Superior temporal gyrus (tissue), 1 donor: Measurements from ENCODE around the gene FFAR1.
"Not testable (repeated sequence)": the region's sequence is repeated elsewhere in the genome, so short reads cannot be mapped to it uniquely, and the experiment has no call there.

Experiments
- DNase-seq: peaks from one replicate; pipeline ENCODE4 v3.0.0-alpha.2; 2016; ENCODE audit errors: extremely low spot score

The FFAR1 gene

DNA sequence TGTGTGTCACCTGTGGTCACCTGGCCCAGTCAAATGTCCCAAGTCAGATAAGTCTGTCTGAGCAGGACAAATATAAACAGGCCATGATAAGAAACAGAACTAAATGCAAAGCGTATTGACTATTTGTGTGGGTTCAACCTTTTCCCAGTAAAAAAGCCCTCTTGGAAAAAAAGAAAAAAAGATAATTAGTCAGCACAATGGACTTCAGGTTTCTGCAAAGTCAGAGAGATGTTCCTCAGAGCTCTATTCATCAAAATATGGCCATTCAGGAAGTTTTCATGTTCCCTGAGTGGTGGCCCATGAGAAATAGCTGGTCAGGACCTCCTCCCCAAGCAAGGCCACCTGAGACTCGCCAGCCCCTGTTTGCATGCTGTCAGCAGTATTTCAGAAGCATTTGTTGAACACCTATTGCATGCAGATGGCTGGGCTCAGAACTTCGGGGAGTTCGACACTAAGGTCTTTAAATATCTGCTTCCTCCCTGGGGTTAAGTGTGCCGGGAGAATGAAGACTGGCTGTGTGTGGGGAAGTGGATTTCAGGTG, 13.2 kb downstream of the FFAR1 start:
- DNase-seq, result no peak

DNA sequence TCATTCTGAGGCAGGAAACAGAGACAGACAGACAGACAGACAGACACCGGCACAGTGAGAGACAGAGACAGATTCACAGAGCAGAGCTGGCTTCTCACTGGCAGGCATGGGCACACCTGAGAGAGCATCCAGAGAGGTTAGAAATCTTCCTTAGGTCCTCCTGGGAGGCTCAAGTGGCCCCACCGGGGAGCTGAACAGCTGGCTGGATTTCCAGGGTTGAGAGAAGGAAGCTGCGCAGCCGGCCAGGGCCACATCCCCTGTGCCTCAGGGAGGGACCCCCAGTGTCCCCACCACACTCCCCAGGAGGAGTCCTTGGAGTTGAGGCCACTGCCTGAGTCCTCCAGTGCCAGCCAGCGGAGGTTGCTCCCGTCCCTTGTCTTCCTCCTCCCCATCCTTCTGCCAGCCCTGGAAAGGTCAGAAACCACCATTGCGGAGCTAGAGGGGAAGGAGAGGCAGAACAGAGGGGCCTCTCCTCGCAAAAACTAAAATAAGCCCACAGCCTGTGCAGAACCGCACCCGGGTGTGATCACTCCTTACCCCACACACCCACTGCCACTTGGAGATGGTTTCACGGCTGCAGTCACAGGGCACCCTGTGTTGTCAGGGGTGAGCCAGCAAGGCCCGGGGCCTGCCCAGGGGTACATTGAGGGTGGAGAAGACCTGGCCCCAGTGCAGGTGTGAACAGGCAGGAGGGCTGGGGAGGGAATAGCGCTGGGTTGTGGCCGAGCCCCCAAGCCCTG, 14.7 kb downstream of the FFAR1 start:
- DNase-seq, result no peak

DNA sequence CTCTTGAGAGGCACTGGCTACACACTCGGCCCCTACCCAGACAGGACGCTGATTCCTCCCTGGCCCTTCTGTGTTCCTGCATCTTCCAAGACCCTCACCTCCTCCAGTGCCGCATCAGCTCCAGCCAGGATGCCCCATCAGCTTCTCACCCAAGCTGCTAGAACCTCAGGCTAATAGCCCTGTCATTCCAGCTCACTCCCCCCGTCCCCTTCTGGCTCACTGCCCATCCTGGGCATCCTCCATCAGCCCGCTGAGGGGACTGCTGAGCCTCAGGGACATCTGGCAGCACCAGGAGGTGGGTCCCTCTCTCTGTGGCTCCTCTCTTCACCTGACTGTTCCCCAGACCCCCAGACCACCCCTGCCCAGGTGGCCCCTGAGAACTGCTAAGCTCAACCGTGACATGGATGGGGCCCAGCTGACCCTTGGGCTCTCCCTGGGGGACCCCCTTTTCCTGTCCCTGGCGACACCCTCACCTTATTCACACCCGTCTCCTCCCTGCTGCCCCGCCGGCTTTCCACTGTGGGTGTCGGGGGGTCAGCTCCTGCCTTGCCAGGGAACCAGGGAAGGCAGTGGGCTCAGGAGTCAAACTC, 15.4 kb downstream of the FFAR1 start:
- DNase-seq, result no peak

DNA sequence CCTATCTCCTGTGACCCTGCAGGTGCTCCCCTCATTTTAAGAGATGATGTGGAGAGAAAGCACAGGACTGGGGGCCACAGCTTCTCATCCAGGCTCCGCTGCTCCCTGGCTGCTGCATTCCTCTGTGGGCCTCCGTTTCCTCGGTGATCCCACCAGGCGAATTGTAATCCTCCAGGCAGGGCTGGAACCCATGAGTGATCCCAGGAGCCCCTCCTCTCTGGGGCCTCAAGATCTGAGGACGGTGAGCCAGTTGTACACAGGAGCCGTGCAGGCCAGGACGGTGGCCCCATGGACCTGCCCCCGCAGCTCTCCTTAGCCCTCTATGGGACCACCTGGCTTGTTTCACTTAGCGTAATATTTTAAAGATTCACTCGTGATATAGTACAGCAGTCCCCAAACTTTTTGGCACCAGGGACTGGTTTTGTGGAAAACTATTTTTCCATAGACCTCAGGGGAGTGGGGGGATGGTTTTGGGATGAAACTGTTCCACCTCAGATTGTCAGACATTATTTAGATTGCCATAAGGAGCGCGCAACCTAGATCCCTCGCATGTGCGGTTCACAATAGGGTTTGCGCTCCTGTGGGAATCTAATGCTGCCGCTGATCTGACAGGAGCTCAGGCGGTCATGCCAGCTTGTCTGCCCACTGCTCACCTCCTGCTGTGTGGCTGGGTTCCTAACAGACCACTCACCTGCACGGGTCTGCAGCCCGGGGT, 16.2 kb downstream of the FFAR1 start:
- DNase-seq, result no peak

DNA sequence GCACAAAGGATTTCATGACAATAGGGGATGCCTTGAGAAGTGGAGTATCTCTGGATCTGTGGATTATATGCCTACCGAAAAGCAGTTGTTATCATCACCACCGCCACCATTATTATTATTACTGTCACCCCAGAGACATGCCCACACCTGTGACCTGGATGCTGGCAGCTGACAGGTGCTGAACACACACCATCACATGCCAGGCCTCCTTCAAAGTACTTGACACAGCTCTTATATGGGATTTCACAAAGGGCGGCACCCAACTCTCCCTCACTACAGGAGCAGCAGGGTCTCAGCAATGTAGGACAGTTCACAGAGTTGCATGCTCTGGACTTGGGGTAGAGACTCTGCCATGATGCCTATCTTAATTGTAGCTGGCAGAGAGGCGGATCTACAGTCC, 17.6 kb downstream of the FFAR1 start:
- DNase-seq, result no peak

DNA sequence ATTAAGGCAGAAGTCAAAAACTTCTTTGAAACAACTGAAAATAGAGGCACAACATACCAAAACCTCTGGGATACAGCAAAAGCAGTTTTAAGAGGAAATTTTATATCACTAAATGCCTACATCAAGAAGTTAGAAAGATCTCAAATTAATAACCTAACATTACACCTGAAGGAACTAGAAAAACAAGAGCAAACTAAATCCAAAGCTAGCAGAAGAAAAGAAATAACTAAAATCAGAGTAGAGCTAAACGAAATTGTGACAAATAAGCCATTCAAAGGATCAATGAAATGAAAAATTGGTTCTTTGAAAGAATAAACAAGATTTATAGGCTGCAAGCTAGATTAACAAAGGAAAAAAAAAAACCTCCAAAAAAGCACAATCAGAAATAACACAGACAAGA, 20.7 kb downstream of the FFAR1 start:
- no peak for DNase-seq

DNA sequence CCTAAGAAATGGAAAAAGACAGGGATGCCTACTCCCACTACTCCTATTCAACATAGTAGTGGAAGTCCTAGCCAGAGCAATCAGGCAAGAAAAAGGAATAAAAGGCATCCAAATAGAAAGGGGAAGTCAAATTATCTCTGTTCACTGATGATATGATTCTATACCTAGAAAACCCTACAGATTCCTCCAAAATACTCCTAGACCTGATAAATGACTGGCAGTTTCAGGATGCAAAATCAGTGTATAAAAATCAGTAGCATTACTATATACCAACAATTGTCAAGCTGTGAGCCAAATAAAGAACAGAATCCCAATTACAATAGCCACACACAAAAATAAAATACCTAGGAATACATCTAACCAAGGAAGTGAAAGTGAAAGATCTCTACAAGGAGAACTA, 21.8 kb downstream of the FFAR1 start:
- no peak for DNase-seq

DNA sequence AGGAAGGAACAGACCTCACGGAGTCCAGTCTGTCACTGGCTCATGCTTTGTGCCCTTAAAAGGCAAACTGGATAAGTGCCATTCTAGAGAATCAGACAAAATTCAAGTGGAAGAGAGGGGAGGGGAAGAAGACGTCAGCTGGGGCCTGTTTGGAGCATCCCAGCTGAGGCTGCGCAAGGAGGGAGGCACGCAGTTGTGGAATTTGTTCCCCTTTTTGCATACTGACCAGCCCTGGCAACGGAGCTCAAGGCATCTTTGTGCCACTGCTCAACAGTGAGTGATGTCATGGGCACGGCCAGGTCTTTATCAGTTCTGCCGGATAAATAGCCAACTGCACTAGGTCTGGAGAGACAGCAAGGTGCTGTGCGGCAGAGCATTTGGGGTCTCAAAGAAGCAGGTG, 23.0 kb downstream of the FFAR1 start, which contains the start of gene GPR42:
TSS of gene GPR42 (plus strand) at position 347 of the 400 bp plus-strand sequence. CDS start 292 bp downstream, outside the sequence.
- no peak for DNase-seq

DNA sequence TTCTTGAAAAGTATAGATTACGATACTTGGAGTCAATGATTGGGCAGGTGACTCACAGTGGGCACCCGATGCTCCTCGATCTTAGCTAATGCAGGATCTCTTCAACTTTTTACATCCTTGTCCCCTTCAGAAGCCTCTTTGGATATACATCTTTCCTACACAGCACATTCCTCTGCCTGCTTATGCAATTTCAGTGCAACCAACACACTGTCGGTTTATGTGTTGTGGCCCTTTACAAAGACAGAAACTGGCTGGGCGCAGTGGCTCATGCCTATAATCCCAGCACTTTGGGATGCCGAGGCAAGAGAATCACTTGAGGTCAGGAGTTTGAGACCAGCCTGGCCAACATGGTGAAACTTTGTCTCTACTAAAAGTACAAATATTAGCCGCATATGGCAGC, 25.8 kb downstream of the FFAR1 start:
- DNase-seq, result no peak

DNA sequence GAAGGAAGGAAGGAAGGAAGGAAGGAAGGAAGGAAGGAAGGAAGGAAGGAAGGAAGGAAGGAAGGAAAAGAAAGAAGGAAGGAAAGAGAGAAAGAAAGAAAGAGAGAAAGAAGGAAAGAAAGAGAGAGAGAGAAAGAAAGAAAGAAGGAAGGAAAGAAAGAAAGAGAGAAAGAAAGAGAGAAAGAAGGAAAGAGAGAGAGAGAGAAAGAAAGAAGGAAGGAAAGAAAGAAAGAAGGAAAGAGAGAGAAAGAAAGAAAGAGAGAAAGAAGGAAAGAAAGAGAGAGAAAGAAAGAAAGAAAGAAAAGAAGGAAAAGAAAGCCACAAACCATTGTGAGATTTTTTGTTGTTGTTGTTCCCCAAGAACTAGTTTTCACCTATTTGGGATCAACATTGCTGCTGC, 26.3 kb downstream of the FFAR1 start:
- not testable (repeated sequence) for DNase-seq

DNA sequence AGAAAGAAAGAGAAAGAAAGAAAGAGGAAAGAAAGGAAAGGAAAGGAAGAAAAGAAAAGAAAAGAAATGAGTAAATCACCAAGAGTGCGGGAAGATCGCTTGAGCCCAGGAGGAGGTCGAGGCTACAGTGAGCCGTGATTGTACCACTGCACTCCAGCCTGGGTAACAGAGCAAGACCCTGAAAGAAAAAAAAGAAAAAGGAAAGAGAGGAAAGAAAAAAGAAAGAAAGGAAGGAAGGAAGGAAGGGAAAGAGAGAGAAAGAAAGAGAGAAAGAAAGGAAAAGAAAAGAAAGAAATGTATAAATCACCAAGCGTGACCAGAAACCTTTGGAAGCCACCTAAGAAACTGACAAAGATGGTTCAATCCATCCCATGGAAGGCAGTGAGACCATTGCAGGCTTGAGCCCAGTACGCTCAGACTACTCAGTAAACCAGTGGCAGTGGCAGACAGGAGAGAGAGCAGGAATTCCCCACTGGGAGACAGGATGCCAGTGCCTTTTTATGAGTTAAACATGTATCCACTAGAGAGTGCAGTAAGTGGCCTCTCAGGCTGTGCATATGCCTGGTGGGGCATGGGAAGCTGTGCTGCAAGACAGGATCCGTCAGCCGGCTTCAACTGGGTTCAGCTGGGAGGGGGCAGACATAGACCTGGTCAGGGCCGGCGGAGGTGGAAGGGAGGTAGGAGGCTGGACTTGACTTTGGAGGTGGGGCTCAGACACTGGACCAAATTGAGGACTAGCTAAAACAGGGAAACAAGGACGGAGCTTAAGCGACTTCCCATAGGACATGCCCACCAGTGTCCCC, 28.0 kb downstream of the FFAR1 start:
- DNase-seq, result no peak

DNA sequence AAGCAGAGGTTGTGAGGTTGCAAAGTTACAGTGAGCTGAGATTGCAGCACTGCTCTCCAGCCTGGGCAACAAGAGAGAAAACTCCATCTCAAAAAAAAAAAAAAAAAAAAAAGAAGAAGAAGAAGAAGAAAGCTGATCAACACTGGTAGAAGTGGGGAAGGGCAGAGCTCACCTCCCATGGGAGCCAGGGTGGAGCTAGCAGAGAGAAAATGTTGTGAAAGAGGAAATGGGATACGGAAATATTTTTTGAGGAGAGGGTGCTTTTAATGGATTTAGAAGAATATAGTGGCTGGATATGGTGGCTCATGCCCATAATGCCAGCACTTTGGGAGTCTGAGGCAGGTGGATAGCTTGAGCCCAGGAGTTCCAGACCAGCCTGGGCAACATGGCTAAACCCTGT, 30.0 kb downstream of the FFAR1 start:
- DNase-seq, result no peak

DNA sequence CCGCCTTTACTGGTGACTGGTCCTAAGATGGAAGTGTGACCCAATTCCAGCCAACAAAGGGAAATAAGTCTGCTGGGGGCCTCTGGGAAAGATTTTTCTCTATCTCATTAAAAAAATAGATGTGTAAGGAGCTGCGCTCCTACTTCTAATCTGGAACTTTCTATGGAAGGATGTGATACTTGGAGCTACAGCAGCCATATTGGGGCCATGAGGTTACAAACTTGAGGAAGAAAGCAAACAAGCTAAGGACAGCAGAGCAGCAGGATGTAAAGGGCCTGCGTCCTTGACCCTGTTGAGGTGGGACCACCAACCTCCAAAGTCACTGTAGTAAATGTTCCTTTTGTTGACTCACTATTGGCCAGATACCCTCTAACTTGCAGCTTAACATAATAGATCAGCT, 30.7 kb downstream of the FFAR1 start:
- DNase-seq, result no peak

DNA sequence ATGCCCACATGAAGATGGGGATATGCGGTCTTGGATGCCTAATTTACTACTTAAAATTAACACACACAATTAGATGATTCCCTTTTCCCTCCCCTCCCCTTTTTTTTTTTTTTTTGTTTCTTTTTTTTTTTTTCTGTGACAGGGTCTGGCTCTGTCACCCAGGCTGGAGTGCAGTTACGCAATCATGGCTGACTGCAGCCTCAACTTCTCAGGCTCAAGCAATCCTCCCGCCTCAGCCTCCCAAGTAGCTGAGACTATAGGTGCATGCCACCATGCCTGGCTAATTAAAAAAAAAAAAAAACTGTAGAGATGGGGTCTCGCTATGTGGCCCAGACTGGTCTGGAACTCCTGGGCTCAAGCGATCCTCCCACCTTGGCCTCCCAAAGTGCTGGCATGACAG, 31.8 kb downstream of the FFAR1 start:
- DNase-seq, result not testable (repeated sequence)

DNA sequence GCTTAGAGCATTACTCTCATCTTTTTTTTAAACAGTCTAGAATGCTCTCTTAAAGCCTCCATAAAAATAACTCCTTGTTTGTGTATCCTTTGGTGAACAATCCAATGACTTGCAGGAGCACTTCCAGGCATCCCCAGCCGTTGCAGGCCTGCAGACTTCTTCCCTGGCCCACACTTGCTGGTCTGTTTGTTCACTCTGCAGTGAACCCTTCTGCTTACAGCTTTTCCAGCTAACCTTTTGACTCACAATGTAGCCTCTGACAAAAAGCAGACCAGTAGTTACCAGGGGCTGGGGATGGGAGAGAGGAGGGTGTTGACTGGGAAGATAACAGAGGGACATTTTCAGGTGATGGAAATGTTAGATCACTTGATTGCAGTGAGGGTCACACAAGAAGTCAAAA, 32.3 kb downstream of the FFAR1 start:
- no peak for DNase-seq

DNA sequence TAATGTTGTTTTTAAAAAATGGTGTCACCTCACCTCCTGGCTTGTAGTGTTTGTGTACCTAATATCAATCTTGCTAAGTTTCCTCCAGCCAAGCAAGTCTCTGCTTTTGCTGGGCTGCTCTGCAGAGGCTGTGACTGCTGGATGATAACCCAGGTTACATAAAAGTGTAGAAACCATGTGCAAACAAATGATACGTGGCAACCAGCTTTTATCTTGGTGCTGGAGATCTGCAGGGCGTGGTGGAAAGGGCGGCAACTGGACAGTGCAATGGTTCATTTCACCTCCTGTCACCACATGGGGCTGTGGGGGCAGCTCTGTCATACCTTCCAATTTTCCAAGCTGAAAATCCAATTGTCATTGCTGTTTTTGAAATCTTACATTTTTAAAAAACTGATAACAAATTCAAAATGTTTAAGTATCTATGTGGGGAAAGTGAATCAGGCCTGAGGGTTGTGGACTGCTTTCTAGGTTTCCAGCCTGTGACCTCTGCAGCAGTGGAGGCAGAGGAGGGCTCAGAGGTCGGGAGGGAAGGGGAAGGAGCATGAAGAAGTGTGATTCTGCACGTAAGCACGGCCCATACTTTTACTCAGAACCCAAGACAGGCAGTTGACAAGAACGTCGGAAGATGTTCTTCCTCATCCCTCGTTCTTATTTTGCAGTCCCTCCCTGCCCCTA, 32.9 kb downstream of the FFAR1 start:
- no peak for DNase-seq

DNA sequence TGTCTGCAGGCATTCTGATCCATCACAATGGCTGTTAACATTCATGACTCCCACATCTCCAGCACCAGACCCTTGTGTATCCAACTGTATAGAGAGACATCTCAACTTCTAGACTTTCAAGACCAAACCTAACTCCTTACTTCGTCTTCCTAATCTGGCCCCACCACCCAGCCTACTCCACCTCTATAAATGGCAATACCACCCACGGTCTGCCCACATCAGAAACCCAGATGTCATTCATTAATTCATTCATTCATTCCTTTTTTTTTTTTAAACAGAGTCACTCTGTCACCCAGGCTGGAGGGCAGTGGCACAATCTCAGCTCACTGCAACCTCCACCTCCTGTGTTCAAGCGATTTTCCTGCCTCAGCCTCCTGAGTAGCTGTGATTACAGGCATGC, 33.6 kb downstream of the FFAR1 start:
- DNase-seq, result no peak

DNA sequence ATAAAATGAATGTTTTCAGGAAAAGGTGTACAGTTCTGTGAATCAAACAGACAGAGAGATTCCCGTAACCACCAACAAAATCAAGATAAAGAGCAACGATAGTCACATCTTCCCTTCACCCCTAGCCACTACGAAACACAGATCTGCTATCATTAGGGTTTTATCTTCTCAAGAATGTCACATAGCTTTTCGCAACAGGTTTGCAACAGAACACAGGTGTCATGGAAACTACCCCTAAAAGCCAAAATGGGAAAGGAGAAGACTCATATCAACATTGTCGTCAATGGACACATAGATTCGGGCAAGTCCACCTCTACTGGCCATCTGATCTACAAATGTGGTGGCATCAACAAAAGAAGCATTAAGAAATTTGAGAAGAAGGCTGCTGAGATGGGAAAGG, 34.2 kb downstream of the FFAR1 start:
- DNase-seq, result no peak

DNA sequence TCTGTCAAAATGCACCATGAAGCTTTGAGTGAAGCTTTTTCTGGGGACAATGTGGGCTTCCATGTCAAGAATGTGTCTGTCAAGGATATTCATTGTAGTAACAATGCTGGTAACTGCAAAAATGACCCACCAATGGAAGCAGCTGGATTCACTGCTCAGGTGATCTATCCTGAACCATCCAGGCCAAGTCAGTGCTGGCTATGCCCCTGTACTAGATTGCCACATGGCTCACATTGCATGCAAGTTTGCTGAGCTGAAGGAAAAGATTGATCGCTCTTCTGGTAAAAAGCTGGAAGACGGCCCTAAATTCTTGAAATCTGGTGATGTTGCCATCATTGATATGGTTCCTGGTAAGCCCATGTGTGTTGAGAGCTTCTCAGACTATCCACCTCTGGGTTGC, 35.8 kb downstream of the FFAR1 start:
- no peak for DNase-seq

DNA sequence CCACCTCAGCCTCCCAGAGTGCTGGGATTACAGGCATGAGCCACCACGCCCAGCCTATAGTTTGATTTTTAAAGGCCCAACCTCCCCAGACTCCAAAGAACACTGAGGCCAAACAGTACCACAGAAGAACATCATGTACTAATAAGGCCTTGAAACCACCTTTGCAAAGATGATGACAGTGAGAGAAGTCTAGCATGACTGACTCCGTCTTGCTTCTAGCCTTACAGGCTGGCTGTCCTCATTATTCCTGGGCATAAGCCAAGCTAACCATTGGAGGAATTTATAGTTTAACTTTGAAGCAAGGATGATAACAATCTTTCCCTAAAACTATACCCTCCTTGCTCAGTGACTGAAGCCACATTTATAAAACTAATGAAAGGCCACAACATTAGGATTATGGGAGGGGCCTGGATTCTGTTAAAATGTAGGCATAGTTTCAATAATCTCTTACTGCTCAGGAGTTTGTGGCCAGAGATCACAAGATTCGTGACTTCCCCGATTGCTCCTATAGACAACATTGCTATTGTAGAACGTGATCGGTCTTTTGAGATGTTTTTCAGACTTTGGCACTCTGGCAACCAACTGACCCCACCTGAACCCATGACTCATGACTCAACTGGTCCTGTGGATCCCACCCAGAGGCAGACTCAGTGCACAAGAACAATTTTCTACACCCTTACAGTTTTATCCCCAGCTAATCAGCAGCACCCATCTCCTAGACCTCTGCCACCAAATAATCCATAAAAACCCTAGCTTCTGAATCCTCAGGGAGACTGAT, 40.8 kb downstream of the FFAR1 start:
- no peak for DNase-seq
